Measurements from ENCODE around the gene PPFIA1.

Gene PPFIA1

GRCh38 chr11:70270104-70270876 lies at the start of gene PPFIA1:
PPFIA1 (plus strand) TSS chr11:70270690; CDS start chr11:70272173, 1,483 bp downstream.
- DNase-seq: peak; percentile 93

GRCh38 chr11:70220920-70221319 lies 49.6 kb upstream of the PPFIA1 start:
- no peak for DNase-seq

- no peak for DNase-seq
Measured at GRCh38 chr11:70225681-70226177, 44.8 kb upstream of the PPFIA1 start.

GRCh38 chr11:70226183-70226582 lies 44.3 kb upstream of the PPFIA1 start:
- no peak for DNase-seq

- DNase-seq: no peak
Measured at GRCh38 chr11:70226967-70227366, 43.5 kb upstream of the PPFIA1 start.

GRCh38 chr11:70229737-70230136 lies 40.8 kb upstream of the PPFIA1 start:
- no peak for DNase-seq

GRCh38 chr11:70230151-70230839 lies 40.2 kb upstream of the PPFIA1 start:
- no peak for DNase-seq

- DNase-seq: no peak
Measured at GRCh38 chr11:70230840-70231710, 39.4 kb upstream of the PPFIA1 start.

GRCh38 chr11:70233034-70233433 lies 37.5 kb upstream of the PPFIA1 start:
- DNase-seq: no peak

- peak; percentile 72 for DNase-seq
Measured at GRCh38 chr11:70233511-70233934, 37.0 kb upstream of the PPFIA1 start.

- no peak for DNase-seq
Measured at GRCh38 chr11:70233962-70234361, 36.5 kb upstream of the PPFIA1 start.

GRCh38 chr11:70240337-70240736 lies 30.2 kb upstream of the PPFIA1 start:
- DNase-seq: no peak

GRCh38 chr11:70241709-70242108 lies 28.8 kb upstream of the PPFIA1 start:
- DNase-seq: no peak

GRCh38 chr11:70242885-70243284 lies 27.6 kb upstream of the PPFIA1 start:
- no peak for DNase-seq

- DNase-seq: peak; percentile 13
Measured at GRCh38 chr11:70243912-70244652, 26.4 kb upstream of the PPFIA1 start.

- peak; percentile 65 for DNase-seq
Measured at GRCh38 chr11:70244698-70245097, 25.8 kb upstream of the PPFIA1 start.

- DNase-seq: no peak
Measured at GRCh38 chr11:70246196-70246595, 24.3 kb upstream of the PPFIA1 start.

- no peak for DNase-seq
Measured at GRCh38 chr11:70247042-70247709, 23.3 kb upstream of the PPFIA1 start.

- DNase-seq: no peak
Measured at GRCh38 chr11:70247710-70248072, 22.8 kb upstream of the PPFIA1 start.

- no peak for DNase-seq
Measured at GRCh38 chr11:70250876-70251658, 19.4 kb upstream of the PPFIA1 start.

Measured in HCEC 1CT (cell line).